HepG2 (cell line): ENCODE results near the gene TGM2. TPM values are rescaled to one million over a fixed set of nuclear protein-coding genes. Genes with fewer than 3 reads are reported as not detected.

Experiments
- AKNA ChIP-seq: sonication (generic); formaldehyde crosslinking; IDR thresholded peaks from 2 replicates; pipeline ENCODE4 v1.4.0; 2020; ENCODE audit warnings: missing genetic modification reagents, borderline replicate concordance
- CREM ChIP-seq, 2 experiments: sonication (generic) in 1 of 2; formaldehyde crosslinking in 1 of 2; IDR thresholded peaks; 2 replicates each; pipeline versions ENCODE4 v1.4.0 to v1.6.1; 2016 to 2020; ENCODE audit warnings: antibody characterized with exemption in 1 of 2, mild to moderate bottlenecking in 1 of 2, missing genetic modification reagents in 1 of 2
- ELF4 ChIP-seq: sonication (generic); formaldehyde crosslinking; IDR thresholded peaks from 2 replicates; pipeline ENCODE4 v1.5.0; 2020; ENCODE audit warnings: missing genetic modification reagents, mild to moderate bottlenecking, moderate library complexity, borderline replicate concordance
- FOSL2 ChIP-seq: sonication (generic); formaldehyde crosslinking; IDR thresholded peaks from 2 replicates; pipeline ENCODE4 v1.4.0; 2020; ENCODE audit warnings: missing genetic modification reagents
- GPN1 ChIP-seq: sonication (generic); formaldehyde crosslinking; IDR thresholded peaks from 2 replicates; pipeline ENCODE4 v1.5.1; 2020; ENCODE audit warnings: missing genetic modification reagents, borderline replicate concordance
- KAT2B ChIP-seq: fragments of 150-350 bp; IDR thresholded peaks from 2 replicates; pipeline ENCODE4 v1.6.1; 2014; ENCODE audit warnings: low read depth, low read length, borderline replicate concordance
- KDM5A ChIP-seq: fragments of 200-600 bp; sonication (generic); IDR thresholded peaks from 2 replicates; pipeline ENCODE4 v1.7.0; 2018; ENCODE audit warnings: antibody characterized with exemption, mild to moderate bottlenecking, low read length, borderline replicate concordance
- MLXIP ChIP-seq: sonication (generic); formaldehyde crosslinking; IDR thresholded peaks from 2 replicates; pipeline ENCODE4 v1.9.0; 2021; ENCODE audit warnings: missing genetic modification reagents, borderline replicate concordance
- NFE2L2 ChIP-seq: fragments of 150-350 bp; IDR thresholded peaks from 2 replicates; pipeline ENCODE4 v1.6.1; 2014; ENCODE audit warnings: low read length
- PBX2 ChIP-seq: IDR thresholded peaks from 2 replicates; pipeline ENCODE4 v1.6.1; 2016; ENCODE audit warnings: control low read depth
- PREB ChIP-seq: sonication (generic); formaldehyde crosslinking; IDR thresholded peaks from 2 replicates; pipeline ENCODE4 v1.4.0; 2020; ENCODE audit warnings: missing genetic modification reagents
- RFXAP ChIP-seq: sonication (generic); formaldehyde crosslinking; IDR thresholded peaks from 2 replicates; pipeline ENCODE4 v1.4.0; 2020; ENCODE audit warnings: missing genetic modification reagents, borderline replicate concordance
- SIX4 ChIP-seq: sonication (generic); formaldehyde crosslinking; IDR thresholded peaks from 2 replicates; pipeline ENCODE4 v1.4.0; 2020; ENCODE audit warnings: missing genetic modification reagents
- SMAD3 ChIP-seq: sonication (generic); formaldehyde crosslinking; IDR thresholded peaks from 2 replicates; pipeline ENCODE4 v1.4.0; 2020; ENCODE audit warnings: missing genetic modification reagents
- TBX3 ChIP-seq: fragments of 450-650 bp; IDR thresholded peaks from 2 replicates; pipeline ENCODE4 v1.6.1; 2017; ENCODE audit warnings: antibody characterized with exemption, mild to moderate bottlenecking, inconsistent platforms, borderline replicate concordance
- TMF1 ChIP-seq: sonication (generic); formaldehyde crosslinking; IDR thresholded peaks from 2 replicates; pipeline ENCODE4 v1.8.1; 2022; ENCODE audit warnings: low read depth, missing genetic modification reagents
- ZC3H13 ChIP-seq: sonication (generic); formaldehyde crosslinking; IDR thresholded peaks from 2 replicates; pipeline ENCODE4 v1.8.1; 2023; ENCODE audit warnings: mild to moderate bottlenecking, missing genetic modification reagents, moderate library complexity
- ZNF143 ChIP-seq: sonication (generic); formaldehyde crosslinking; IDR thresholded peaks from 2 replicates; pipeline ENCODE4 v1.4.0; 2020; ENCODE audit warnings: missing genetic modification reagents
- ZNF34 ChIP-seq: sonication (generic); formaldehyde crosslinking; IDR thresholded peaks from 2 replicates; pipeline ENCODE4 v1.4.0; 2020; ENCODE audit warnings: mild to moderate bottlenecking, missing genetic modification reagents, borderline replicate concordance
- polyA plus RNA-seq, 8 experiments: library from polyadenylated mRNA; depleted of rRNA in 3 of 8; stranded (reverse) in 7 of 8; unstranded in 1 of 8; fragments of >200 nt; fragmentation: Illumina TruSeq in 4 of 8; extraction: Trizol in 4 of 8; gene quantifications; 2 replicates each; pipeline versions ENCODE4 v1.2.1 to v1.2.3, GENCODE V29; 2011 to 2016; ENCODE audit warnings: low read depth in 4 of 8, missing spikeins in 1 of 8, mixed read lengths in 1 of 8; ENCODE audit not compliant: insufficient read depth in 1 of 8
- total RNA-seq, 5 experiments: library from RNA; depleted of rRNA; stranded (reverse); fragments of >200 nt; fragmentation: Illumina TruSeq; extraction: Trizol; gene quantifications; 2 replicates each; pipeline ENCODE4 v1.2.3, GENCODE V29; 2016; ENCODE audit warnings: low read depth in 1 of 5

The TGM2 gene
- total and polyA plus RNA-seq, 2 of the 13 experiments (the other 11 are each of a cell fraction or from before 2014, with no cell fraction given) = 4.2 to 46.4 TPM

GRCh38 chr20:38143646-38144554 lies 21.2 kb downstream of the TGM2 start (continued):
- TF ChIP-seq AKNA (CRISPR knock-in tag) = no peak
- no peak for TF ChIP-seq SIX4 (CRISPR knock-in tag)
- no peak for TF ChIP-seq MLXIP (CRISPR knock-in tag)
- TF ChIP-seq ZC3H13 (CRISPR knock-in tag) = no peak
- no peak for TF ChIP-seq TBX3
- peak; percentile 72 for TF ChIP-seq RFXAP
- TF ChIP-seq FOSL2 (CRISPR knock-in tag) = peak; percentile 77
- peak; percentile 37; the same call in 1 of the 2 replicates for TF ChIP-seq ZNF34
- no peak for TF ChIP-seq GPN1
- TF ChIP-seq KDM5A = no peak; the same call in 1 of the 2 replicates
- TF ChIP-seq KAT2B = no peak
- no peak for TF ChIP-seq PREB (CRISPR knock-in tag)
- no peak for TF ChIP-seq SMAD3 (CRISPR knock-in tag)
- no peak for TF ChIP-seq NFE2L2
- no peak; the same call in 1 of the 2 replicates for TF ChIP-seq ZNF143 (CRISPR knock-in tag)
- TF ChIP-seq PBX2 = no peak
- TF ChIP-seq TMF1 = no peak; the same call in 1 of the 2 replicates
- TF ChIP-seq CREM (IDR thresholded peaks at IDR 0.05) = peak; percentile 74
- no peak for TF ChIP-seq CREM (CRISPR knock-in tag; IDR thresholded peaks at IDR 0.05)
- TF ChIP-seq ELF4 (CRISPR knock-in tag) = peak; percentile 84; the same call in 1 of the 2 replicates
